Measurements from ENCODE around the gene GRAMD1B. TPM values are rescaled to one million over a fixed set of nuclear protein-coding genes. Genes with fewer than 3 reads are reported as not detected.
"Not testable (repeated sequence)": the region's sequence is repeated elsewhere in the genome, so short reads cannot be mapped to it uniquely, and the experiment has no call there.

Gene GRAMD1B
- total RNA-seq, 2 donors from 2014 or later = 3.1 to 3.5 TPM

- intact Hi-C loops (cut with DNase I, micrococcal nuclease); ATAC-seq; DNase-seq: not testable (repeated sequence)
Observed at GRCh38 chr11:123466172-123466571, 36.1 kb downstream of the GRAMD1B start.

GRCh38 chr11:123469089-123469488 lies 39.0 kb downstream of the GRAMD1B start:
- no peak for ATAC-seq
- intact Hi-C loops (cut with DNase I, micrococcal nuclease) = no loop called here
- DNase-seq = no peak

- DNase-seq (no peak), ATAC-seq (no peak)
- intact Hi-C loops (cut with DNase I, micrococcal nuclease) = no loop called here
Observed at GRCh38 chr11:123469586-123469985, 39.5 kb downstream of the GRAMD1B start.

- ATAC-seq = no peak
- no peak for DNase-seq
- intact Hi-C loops (cut with DNase I, micrococcal nuclease) = no loop called here
Observed at GRCh38 chr11:123470842-123471241, 40.8 kb downstream of the GRAMD1B start.

GRCh38 chr11:123472236-123472935 lies 42.3 kb downstream of the GRAMD1B start:
- no peak for DNase-seq
- ATAC-seq = no peak
- intact Hi-C loops (cut with DNase I, micrococcal nuclease) = no loop called here

- intact Hi-C loops (cut with DNase I, micrococcal nuclease) = no loop called here
- DNase-seq (no peak), ATAC-seq (no peak)
Observed at GRCh38 chr11:123473941-123474677, 44.0 kb downstream of the GRAMD1B start.

GRCh38 chr11:123474994-123475393 lies 44.9 kb downstream of the GRAMD1B start:
- DNase-seq = no peak
- intact Hi-C loops (cut with DNase I, micrococcal nuclease) = loop anchor here in 1 of 2 donors (5.0 kb wide), 1 partner anchor 68 kb away; no protein-coding TSS in a partner anchor
- no peak for ATAC-seq

- no peak for ATAC-seq
- intact Hi-C loops (cut with DNase I, micrococcal nuclease) = loop anchor here in 1 of 2 donors (5.0 kb wide), 1 partner anchor 68 kb away; no protein-coding TSS in a partner anchor
- no peak for DNase-seq
Observed at GRCh38 chr11:123475469-123475868, 45.4 kb downstream of the GRAMD1B start.

GRCh38 chr11:123477205-123477907 lies 47.3 kb downstream of the GRAMD1B start:
- intact Hi-C loops (cut with DNase I, micrococcal nuclease) = loop anchor here in 1 of 2 donors (5.0 kb wide), 1 partner anchor 70 kb away; no protein-coding TSS in a partner anchor
- DNase-seq = no peak
- no peak for ATAC-seq

- intact Hi-C loops (cut with DNase I, micrococcal nuclease) = loop anchor here in 1 of 2 donors (2.0 to 5.0 kb wide), 2 partner anchors 71 to 178 kb away; no protein-coding TSS in a partner anchor
- DNase-seq (peak; percentile 39 to 49), ATAC-seq (peak; percentile 91)
Observed at GRCh38 chr11:123478352-123478987, 48.4 kb downstream of the GRAMD1B start.

- intact Hi-C loops (cut with DNase I, micrococcal nuclease) = loop anchor here in 1 of 2 donors (2.0 to 5.0 kb wide), 2 partner anchors 72 to 178 kb away; no protein-coding TSS in a partner anchor
- ATAC-seq (no peak), DNase-seq (no peak)
Observed at GRCh38 chr11:123479048-123479837, 49.2 kb downstream of the GRAMD1B start.

- intact Hi-C loops (cut with DNase I, micrococcal nuclease) = loop anchor here in 1 of 2 donors (5.0 kb wide), 1 partner anchor 178 kb away; no protein-coding TSS in a partner anchor
- ATAC-seq (no peak), DNase-seq (no peak)
Observed at GRCh38 chr11:123480290-123480815, 50.3 kb downstream of the GRAMD1B start.

GRCh38 chr11:123480882-123481281 lies 50.8 kb downstream of the GRAMD1B start:
- intact Hi-C loops (cut with DNase I, micrococcal nuclease) = loop anchor here in 1 of 2 donors (5.0 kb wide), 1 partner anchor 179 kb away; no protein-coding TSS in a partner anchor
- DNase-seq (no peak), ATAC-seq (no peak)

- intact Hi-C loops (cut with DNase I, micrococcal nuclease) = loop anchor here in 1 of 2 donors (5.0 kb wide), 1 partner anchor 179 kb away; no protein-coding TSS in a partner anchor
- ATAC-seq = no peak
- no peak for DNase-seq
Observed at GRCh38 chr11:123481640-123482039, 51.6 kb downstream of the GRAMD1B start.

- no peak for ATAC-seq
- DNase-seq = no peak
- intact Hi-C loops (cut with DNase I, micrococcal nuclease) = loop anchor here in 1 of 2 donors (5.0 kb wide), 1 partner anchor 180 kb away; no protein-coding TSS in a partner anchor
Observed at GRCh38 chr11:123482218-123482617, 52.1 kb downstream of the GRAMD1B start.

- DNase-seq (no peak), ATAC-seq (no peak)
- intact Hi-C loops (cut with DNase I, micrococcal nuclease) = loop anchor here in 1 of 2 donors (5.0 kb wide), 1 partner anchor 181 kb away; no protein-coding TSS in a partner anchor
Observed at GRCh38 chr11:123483058-123483457, 53.0 kb downstream of the GRAMD1B start.

- intact Hi-C loops (cut with DNase I, micrococcal nuclease) = loop anchor here in 1 of 2 donors (5.0 kb wide), 1 partner anchor 181 kb away; no protein-coding TSS in a partner anchor
- ATAC-seq (no peak), DNase-seq (no peak)
Observed at GRCh38 chr11:123483466-123483865, 53.4 kb downstream of the GRAMD1B start.

All from left colon (tissue), 2 donors.